ENCODE measurements around the gene GPRIN1. TPM values are rescaled to one million over a fixed set of nuclear protein-coding genes. Genes with fewer than 3 reads are reported as not detected.
A peak's percentile ranks its signal among the peaks of the same experiment; 100 is the strongest.

Gene GPRIN1
- total RNA-seq, 1 experiment from 2014 or later: 1.9 TPM

DNA sequence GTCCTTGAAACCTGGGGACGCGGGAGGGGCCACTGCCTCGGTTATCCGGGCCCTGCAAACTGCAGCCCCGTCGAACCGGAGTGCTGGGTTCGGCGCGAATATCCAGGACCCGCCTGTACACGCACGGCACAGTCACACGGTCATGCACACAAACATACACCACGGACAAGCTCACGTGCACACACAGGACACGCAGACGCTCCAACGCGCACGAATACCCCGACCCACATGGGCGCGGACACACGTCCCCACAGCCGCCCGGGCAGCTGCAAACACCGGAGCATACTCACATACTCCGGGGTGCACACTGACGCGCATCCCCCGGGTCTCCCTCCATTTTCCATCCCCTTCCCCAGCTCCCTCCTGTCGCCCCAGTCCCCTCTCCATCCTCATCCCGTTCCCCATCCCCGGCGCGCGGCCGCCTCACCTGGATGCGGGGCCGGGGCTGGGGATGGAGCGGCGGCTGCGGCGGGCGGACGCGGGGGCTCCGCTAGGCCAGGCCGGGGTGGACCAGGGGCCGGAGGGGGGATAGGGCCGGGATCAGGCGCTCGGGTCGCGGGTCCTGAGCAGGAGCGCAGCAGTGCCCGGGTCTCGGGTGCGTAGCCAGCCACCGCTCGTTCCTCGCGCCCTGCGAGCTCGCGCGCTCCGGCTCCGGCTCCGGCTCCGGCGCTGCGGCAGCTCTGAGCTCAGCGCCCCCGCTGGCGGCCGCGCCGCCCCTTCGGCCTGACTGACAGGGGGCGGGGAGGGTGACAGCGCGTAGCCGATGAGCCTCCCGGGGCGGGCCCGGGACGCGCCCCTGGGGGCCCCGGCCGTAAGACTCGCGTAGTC, 20.1 kb upstream of the GPRIN1 start, which contains the start of the genes EIF4E1B and SNCB:
Gene EIF4E1B (plus strand): TSS at position 823 of the 828 bp plus-strand sequence. CDS start 12,113 bp downstream, outside the sequence.
Gene SNCB (minus strand): TSS at position 682 of the 828 bp plus-strand sequence. CDS start 880 bp downstream, outside the sequence.
- H3K36me3 ChIP-seq (ENCODE audit: insufficient read depth, low read length): no peaks in the 10 kb centered on the region
- H3K9me3 ChIP-seq (ENCODE audit: low read length): no peaks in the 10 kb centered on the region
- H3K9me2 ChIP-seq (replicated peaks; ENCODE audit: insufficient read depth, low read length): no peaks in the 10 kb centered on the region
- peak; percentile 79 for DNase-seq
- H3K4me3 ChIP-seq (ENCODE audit: low read length): peak within 1 kb of the TSS; percentile 64
- H3K79me2 ChIP-seq (ENCODE audit: low read length): no peaks in the 10 kb centered on the region
- H3K4me2 ChIP-seq (ENCODE audit: low read depth, low read length, poor library complexity, severe bottlenecking): peak within 1 kb of the TSS; percentile 81
- peaks cover 7% of the 10 kb centered on the region; the same call in 1 of the 2 replicates for H4K20me1 ChIP-seq (ENCODE audit: insufficient read depth, low read depth, low read length)
- peaks cover 2% of the 10 kb centered on the region; the same call in 1 of the 2 replicates for H3K27me3 ChIP-seq (ENCODE audit: low read length)
- H3K27ac ChIP-seq (ENCODE audit: low read length): no peak within 1 kb of the TSS
- H3K4me1 ChIP-seq (ENCODE audit: low read length): peaks cover 32% of the 10 kb centered on the region
- H2AFZ ChIP-seq (ENCODE audit: low read length): no peak within 1 kb of the TSS; the same call in 1 of the 2 replicates
- H3K9ac ChIP-seq (ENCODE audit: low read length): peak within 1 kb of the TSS; percentile 28

DNA sequence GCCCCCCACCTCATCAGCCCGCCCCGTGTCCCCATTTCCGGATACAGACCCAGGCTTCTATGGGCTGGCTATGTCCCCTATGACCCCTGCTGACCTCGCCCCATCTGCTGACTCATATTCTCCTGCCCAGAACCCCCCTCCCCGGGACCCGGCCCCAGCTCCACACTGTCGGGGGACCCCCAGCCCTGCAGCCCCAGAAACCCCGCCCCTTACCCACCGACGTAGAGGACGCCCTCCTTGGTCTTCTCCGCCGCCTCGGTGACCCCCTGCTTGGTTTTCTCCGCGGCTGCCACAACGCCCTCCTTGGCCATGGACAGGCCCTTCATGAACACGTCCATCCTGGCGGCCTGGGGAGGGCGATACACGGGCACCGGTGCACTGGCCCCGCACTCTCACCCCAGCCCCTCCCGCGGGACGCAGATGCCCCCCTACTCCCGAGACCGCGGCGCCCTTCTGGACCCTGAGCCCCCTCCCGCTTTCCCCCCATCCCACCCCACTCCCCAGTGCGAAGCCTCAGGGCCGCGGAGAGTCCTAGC, 19.4 kb upstream of the GPRIN1 start:
- Histone ChIP-seq H3K4me3 (ENCODE audit: low read length) (no peak overlapping the region), H3K4me2 (ENCODE audit: low read depth, low read length, poor library complexity, severe bottlenecking) (no peak overlapping the region), H3K27me3 (ENCODE audit: low read length) (peaks cover 2% of the 10 kb centered on the region; the same call in 1 of the 2 replicates), H3K4me1 (ENCODE audit: low read length) (peaks cover 35% of the 10 kb centered on the region), H3K27ac (ENCODE audit: low read length) (no peak overlapping the region), H3K79me2 (ENCODE audit: low read length) (no peaks in the 10 kb centered on the region), H3K36me3 (ENCODE audit: insufficient read depth, low read length) (no peaks in the 10 kb centered on the region), H3K9me3 (ENCODE audit: low read length) (no peaks in the 10 kb centered on the region), H3K9ac (ENCODE audit: low read length) (no peak overlapping the region), H3K9me2 (replicated peaks; ENCODE audit: insufficient read depth, low read length) (no peaks in the 10 kb centered on the region), H2AFZ (ENCODE audit: low read length) (no peak overlapping the region), H4K20me1 (ENCODE audit: insufficient read depth, low read depth, low read length) (peaks cover 7% of the 10 kb centered on the region; the same call in 1 of the 2 replicates)
- no peak for DNase-seq

DNA sequence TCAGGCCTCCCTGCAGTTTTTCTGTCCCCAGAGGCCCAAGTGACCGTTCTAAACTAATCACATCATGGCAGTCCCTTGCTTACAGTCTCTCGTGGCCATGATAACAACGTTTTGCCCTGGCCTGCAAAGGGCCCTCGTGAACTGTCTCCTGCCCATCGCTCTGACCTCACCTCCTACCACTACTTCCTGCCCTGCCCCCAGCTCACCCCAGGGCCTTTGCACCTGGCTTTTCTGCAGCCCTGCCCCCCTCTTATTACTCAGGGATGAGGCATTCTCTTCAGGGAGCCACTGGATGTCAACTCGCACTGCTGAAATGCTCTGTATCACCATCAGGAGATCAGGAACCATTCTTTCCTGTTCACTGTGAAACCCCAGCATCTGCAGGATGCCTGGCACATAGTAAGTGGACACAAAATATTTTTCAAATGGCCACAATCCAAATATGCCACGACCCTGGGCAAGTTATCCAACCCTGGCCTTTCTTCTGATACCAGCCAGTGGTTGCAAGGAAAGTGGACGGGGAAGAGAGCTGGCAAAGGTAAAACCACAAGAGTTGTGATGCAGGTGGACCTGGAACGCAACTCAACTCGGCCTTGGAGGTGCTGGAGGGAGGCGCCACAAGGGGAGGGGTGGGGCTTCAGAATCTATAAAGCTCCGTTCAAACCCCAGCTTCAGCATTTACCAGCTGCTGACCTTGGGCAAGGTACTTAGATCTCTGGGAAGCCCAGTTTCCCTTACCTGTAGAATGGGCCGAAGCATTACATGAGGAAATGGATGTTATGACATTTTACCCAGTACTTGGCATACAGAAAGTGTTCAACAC, 18.7 kb upstream of the GPRIN1 start:
- no peak overlapping the region for H3K4me3 ChIP-seq (ENCODE audit: low read length)
- H3K4me1 ChIP-seq (ENCODE audit: low read length): peaks cover 28% of the 10 kb centered on the region
- no peak overlapping the region for H3K9ac ChIP-seq (ENCODE audit: low read length)
- peaks cover 2% of the 10 kb centered on the region; the same call in 1 of the 2 replicates for H3K27me3 ChIP-seq (ENCODE audit: low read length)
- H3K4me2 ChIP-seq (ENCODE audit: low read depth, low read length, poor library complexity, severe bottlenecking): no peak overlapping the region
- H3K79me2 ChIP-seq (ENCODE audit: low read length): no peaks in the 10 kb centered on the region
- no peaks in the 10 kb centered on the region for H3K36me3 ChIP-seq (ENCODE audit: insufficient read depth, low read length)
- no peak overlapping the region for H2AFZ ChIP-seq (ENCODE audit: low read length)
- H3K27ac ChIP-seq (ENCODE audit: low read length): no peak overlapping the region
- no peak for DNase-seq
- H3K9me3 ChIP-seq (ENCODE audit: low read length): no peaks in the 10 kb centered on the region
- no peaks in the 10 kb centered on the region for H3K9me2 ChIP-seq (replicated peaks; ENCODE audit: insufficient read depth, low read length)
- peaks cover 7% of the 10 kb centered on the region; the same call in 1 of the 2 replicates for H4K20me1 ChIP-seq (ENCODE audit: insufficient read depth, low read depth, low read length)

DNA sequence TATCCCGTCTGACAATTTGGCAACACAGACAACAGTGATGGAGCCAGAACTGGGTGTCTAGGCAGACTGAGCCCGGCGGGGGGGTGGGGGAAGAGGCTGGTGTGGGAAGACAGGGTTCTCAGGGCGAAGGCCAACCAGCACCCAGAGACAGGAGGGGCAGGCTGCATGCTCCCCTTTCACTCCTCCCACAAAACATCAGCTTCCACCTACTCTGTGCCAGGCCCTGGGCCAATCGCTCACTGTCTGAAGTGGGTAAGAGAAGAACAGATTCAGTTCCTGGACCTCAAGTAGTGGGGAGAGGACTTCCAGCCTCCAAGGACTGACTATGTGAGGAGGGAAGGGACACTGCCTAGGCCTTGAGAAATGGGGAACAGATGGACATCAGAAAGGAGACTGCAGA, 17.6 kb upstream of the GPRIN1 start:
- DNase-seq: no peak
- no peaks in the 10 kb centered on the region for H3K9me3 ChIP-seq (ENCODE audit: low read length)
- H3K4me1 ChIP-seq (ENCODE audit: low read length): peaks cover 20% of the 10 kb centered on the region
- H3K36me3 ChIP-seq (ENCODE audit: insufficient read depth, low read length): no peaks in the 10 kb centered on the region
- H3K9ac ChIP-seq (ENCODE audit: low read length): no peak overlapping the region
- H3K9me2 ChIP-seq (replicated peaks; ENCODE audit: insufficient read depth, low read length): no peaks in the 10 kb centered on the region
- H3K4me3 ChIP-seq (ENCODE audit: low read length): no peak overlapping the region
- H3K4me2 ChIP-seq (ENCODE audit: low read depth, low read length, poor library complexity, severe bottlenecking): no peak overlapping the region
- peaks cover 2% of the 10 kb centered on the region; the same call in 1 of the 2 replicates for H3K27me3 ChIP-seq (ENCODE audit: low read length)
- peaks cover 7% of the 10 kb centered on the region; the same call in 1 of the 2 replicates for H4K20me1 ChIP-seq (ENCODE audit: insufficient read depth, low read depth, low read length)
- H3K79me2 ChIP-seq (ENCODE audit: low read length): no peaks in the 10 kb centered on the region
- no peak overlapping the region for H2AFZ ChIP-seq (ENCODE audit: low read length)
- no peak overlapping the region for H3K27ac ChIP-seq (ENCODE audit: low read length)

DNA sequence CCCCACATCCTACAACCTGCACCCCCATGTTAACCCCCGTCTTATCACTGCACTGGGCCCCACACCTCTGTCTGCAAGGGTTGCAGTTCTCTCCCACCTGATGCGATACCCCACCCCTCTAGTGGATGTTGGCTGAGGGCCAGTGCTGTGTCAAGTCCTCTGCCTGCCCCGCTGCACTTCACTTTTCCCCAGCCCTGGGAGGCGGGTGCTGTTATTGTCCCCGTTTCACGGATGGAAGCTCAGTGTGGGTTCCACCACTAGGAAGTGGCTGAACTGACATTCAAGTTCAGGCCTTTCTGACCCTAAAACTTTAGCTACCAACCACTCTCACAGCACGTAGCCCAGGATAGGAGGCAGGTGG, 16.9 kb upstream of the GPRIN1 start:
- H3K27ac ChIP-seq (ENCODE audit: low read length): no peak overlapping the region
- no peaks in the 10 kb centered on the region for H3K36me3 ChIP-seq (ENCODE audit: insufficient read depth, low read length)
- H3K27me3 ChIP-seq (ENCODE audit: low read length): peaks cover 2% of the 10 kb centered on the region; the same call in 1 of the 2 replicates
- H4K20me1 ChIP-seq (ENCODE audit: insufficient read depth, low read depth, low read length): peaks cover 7% of the 10 kb centered on the region; the same call in 1 of the 2 replicates
- peaks cover 20% of the 10 kb centered on the region for H3K4me1 ChIP-seq (ENCODE audit: low read length)
- H2AFZ ChIP-seq (ENCODE audit: low read length): no peak overlapping the region
- no peaks in the 10 kb centered on the region for H3K9me3 ChIP-seq (ENCODE audit: low read length)
- DNase-seq: no peak
- H3K4me3 ChIP-seq (ENCODE audit: low read length): no peak overlapping the region
- H3K9ac ChIP-seq (ENCODE audit: low read length): no peak overlapping the region
- H3K4me2 ChIP-seq (ENCODE audit: low read depth, low read length, poor library complexity, severe bottlenecking): no peak overlapping the region
- no peaks in the 10 kb centered on the region for H3K9me2 ChIP-seq (replicated peaks; ENCODE audit: insufficient read depth, low read length)
- H3K79me2 ChIP-seq (ENCODE audit: low read length): no peaks in the 10 kb centered on the region

DNA sequence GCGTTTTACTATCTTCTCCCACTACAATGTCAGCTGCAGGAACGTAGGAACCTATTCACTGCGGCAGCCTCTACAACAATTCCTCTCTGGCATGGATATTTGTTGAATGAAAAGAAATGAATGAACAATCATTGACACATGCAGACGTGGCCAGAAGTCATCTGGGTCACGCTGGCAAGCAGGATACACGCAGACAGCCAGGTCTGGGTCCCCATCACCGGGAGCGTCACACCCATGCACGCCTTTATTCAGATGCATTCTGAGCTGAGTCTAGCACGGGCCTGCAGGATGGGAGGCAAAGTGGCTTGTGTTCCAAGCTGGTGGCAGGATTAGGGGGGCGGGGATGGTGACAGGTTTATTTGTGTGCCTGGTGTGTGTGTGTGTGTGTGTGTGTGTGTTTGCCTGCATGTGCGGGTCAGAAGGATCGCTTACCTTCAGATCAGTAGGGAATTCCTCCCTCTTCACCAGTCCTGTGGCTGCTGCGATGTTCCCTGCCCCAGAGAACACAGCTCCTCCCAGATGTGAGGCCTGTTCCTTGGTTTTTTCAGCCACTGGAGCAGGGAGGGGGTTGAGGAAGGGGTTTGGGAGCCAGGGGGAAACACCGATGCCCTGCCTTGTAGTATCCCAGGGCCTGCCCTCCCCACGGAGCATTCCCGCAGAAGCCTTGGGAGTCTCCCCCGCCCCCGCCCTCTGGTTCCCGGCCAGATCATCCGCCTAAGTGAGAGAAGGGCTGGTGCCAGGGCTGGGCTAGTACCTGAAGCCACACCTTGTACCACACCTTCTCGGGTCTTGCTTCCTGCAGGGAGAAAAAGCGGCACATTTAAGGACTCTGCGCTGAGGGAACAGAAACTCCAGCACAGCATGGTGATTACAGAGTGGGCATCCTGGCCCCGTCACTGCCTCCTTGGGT, 16.3 kb upstream of the GPRIN1 start:
- H3K9me3 ChIP-seq (ENCODE audit: low read length): no peaks in the 10 kb centered on the region
- DNase-seq: no peak
- peaks cover 20% of the 10 kb centered on the region for H3K4me1 ChIP-seq (ENCODE audit: low read length)
- no peak overlapping the region for H3K4me2 ChIP-seq (ENCODE audit: low read depth, low read length, poor library complexity, severe bottlenecking)
- no peaks in the 10 kb centered on the region for H3K36me3 ChIP-seq (ENCODE audit: insufficient read depth, low read length)
- H3K79me2 ChIP-seq (ENCODE audit: low read length): no peaks in the 10 kb centered on the region
- no peak overlapping the region for H3K4me3 ChIP-seq (ENCODE audit: low read length)
- H3K27ac ChIP-seq (ENCODE audit: low read length): no peak overlapping the region
- H3K27me3 ChIP-seq (ENCODE audit: low read length): peaks cover 2% of the 10 kb centered on the region; the same call in 1 of the 2 replicates
- H4K20me1 ChIP-seq (ENCODE audit: insufficient read depth, low read depth, low read length): peaks cover 6% of the 10 kb centered on the region; the same call in 1 of the 2 replicates
- no peak overlapping the region for H3K9ac ChIP-seq (ENCODE audit: low read length)
- no peak overlapping the region for H2AFZ ChIP-seq (ENCODE audit: low read length)
- no peaks in the 10 kb centered on the region for H3K9me2 ChIP-seq (replicated peaks; ENCODE audit: insufficient read depth, low read length)

DNA sequence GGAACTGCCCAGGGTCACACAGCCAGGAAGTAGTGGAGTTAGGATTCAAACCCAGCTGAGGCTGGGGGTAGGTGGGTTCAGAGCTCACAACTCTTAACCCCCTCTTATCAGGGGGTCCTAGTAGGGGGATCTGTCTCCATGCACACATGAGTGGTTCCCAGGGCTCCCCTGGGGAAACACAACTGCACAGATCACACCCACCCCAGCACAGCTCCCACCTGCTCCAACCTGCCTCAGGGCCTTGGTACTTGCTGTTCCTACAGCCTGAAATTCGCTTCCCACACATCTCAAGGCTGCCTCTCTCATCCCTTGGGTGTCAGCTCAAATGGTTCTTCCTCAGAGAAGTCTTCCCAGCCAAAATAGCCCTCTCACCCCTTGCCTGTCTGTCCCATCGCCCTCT, 15.6 kb upstream of the GPRIN1 start:
- no peaks in the 10 kb centered on the region; the same call in 1 of the 2 replicates for H4K20me1 ChIP-seq (ENCODE audit: insufficient read depth, low read depth, low read length)
- H3K36me3 ChIP-seq (ENCODE audit: insufficient read depth, low read length): no peaks in the 10 kb centered on the region
- H2AFZ ChIP-seq (ENCODE audit: low read length): no peak overlapping the region
- H3K9ac ChIP-seq (ENCODE audit: low read length): no peak overlapping the region
- H3K79me2 ChIP-seq (ENCODE audit: low read length): no peaks in the 10 kb centered on the region
- no peak for DNase-seq
- H3K4me1 ChIP-seq (ENCODE audit: low read length): peaks cover 13% of the 10 kb centered on the region
- H3K27ac ChIP-seq (ENCODE audit: low read length): no peak overlapping the region
- H3K4me2 ChIP-seq (ENCODE audit: low read depth, low read length, poor library complexity, severe bottlenecking): no peak overlapping the region
- no peaks in the 10 kb centered on the region for H3K27me3 ChIP-seq (ENCODE audit: low read length)
- H3K9me3 ChIP-seq (ENCODE audit: low read length): no peaks in the 10 kb centered on the region
- H3K9me2 ChIP-seq (replicated peaks; ENCODE audit: insufficient read depth, low read length): no peaks in the 10 kb centered on the region
- no peak overlapping the region for H3K4me3 ChIP-seq (ENCODE audit: low read length)
